Activated CD4-positive, alpha-beta T cell treated with anti-CD3 and anti-CD28 coated beads, Interleukin-10, Interleukin-2, amounts not matched to agents 100 ng/mL and 50 ng/mL, durations not matched to agents 16 hours and 8 hours (primary cell): ENCODE results near the gene GRK5.
"Not testable (repeated sequence)": the region's sequence is repeated elsewhere in the genome, so short reads cannot be mapped to it uniquely, and the experiment has no call there.

ENCODE experiments used
- DNase-seq: peaks from one replicate; pipeline ENCODE4 v3.0.0-alpha.2; 2020

Gene GRK5

DNA sequence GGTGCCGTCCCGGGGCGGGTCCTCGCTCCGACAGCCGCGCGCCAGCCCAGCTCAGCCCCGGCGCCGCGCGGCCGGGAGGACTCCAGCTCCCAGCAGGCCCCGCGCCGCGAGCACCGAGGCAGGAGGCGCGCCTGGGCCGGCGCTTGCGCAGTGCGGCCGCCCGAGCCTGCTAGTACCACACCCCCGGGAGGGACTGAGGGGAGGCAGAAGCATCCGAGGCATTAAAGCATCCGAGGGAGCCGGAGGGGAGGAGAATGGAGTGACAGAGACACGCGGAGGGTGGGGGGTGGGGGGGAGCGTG, at the start of gene GRK5:
Gene GRK5 (plus strand): TSS at position 206 of the 301 bp plus-strand sequence. CDS start 347 bp downstream, outside the sequence.
- DNase-seq: peak; percentile 99

DNA sequence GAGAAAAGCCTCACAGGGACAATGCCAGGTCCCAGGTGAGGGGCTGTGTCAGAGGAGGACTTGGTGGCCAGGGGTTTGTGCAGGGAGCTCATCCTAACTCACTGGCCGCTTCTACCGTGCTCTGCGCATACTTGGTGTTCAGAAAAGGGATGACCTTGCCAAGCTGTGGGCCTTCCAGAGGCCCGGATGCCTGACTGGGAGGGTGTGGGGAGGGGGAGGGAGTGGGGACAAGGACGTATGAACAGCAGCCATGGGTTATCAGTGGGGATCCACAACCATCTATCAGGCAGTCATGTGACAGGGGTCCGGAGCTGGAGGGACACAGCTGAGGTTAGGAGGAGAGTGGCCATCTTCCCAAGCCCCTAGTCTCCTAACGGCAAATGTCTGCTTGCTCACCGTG, 48.0 kb upstream of the GRK5 start:
- no peak for DNase-seq

DNA sequence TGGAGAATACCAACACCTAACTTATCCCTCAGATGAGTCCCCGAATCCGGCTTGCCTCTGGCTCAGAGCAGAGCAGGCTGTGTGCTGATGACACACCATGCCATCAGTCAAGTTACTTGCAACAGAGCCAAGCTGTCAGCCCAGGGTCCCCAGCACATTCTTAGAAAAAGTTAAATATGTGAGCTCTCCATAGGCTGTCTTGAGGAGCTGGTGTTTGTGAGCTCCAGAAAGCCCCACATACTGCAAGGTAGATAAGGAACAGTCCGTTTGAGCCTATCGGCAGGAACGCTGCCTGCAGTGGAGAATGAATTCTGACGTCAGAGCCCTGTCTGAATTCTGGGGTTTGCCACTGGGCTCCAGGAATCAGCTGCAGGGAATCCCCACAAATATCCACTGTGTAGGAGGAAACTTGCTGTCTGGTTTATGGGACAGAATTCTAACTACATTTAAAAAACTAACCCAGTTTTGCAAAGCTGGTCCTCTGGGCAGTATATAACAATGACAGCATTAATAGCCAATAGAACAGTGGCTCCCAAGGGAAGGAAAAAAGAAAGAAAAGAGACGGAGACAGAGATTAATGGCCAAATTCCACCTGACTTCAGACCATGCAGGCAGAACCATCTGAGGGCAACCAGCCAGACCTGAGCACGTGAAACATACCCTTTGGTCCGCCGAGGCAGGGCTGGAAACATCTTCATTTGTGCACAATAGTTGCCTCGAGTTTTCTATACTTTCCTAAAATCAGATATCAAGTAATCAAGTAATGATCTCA, 45.5 kb upstream of the GRK5 start:
- no peak for DNase-seq

DNA sequence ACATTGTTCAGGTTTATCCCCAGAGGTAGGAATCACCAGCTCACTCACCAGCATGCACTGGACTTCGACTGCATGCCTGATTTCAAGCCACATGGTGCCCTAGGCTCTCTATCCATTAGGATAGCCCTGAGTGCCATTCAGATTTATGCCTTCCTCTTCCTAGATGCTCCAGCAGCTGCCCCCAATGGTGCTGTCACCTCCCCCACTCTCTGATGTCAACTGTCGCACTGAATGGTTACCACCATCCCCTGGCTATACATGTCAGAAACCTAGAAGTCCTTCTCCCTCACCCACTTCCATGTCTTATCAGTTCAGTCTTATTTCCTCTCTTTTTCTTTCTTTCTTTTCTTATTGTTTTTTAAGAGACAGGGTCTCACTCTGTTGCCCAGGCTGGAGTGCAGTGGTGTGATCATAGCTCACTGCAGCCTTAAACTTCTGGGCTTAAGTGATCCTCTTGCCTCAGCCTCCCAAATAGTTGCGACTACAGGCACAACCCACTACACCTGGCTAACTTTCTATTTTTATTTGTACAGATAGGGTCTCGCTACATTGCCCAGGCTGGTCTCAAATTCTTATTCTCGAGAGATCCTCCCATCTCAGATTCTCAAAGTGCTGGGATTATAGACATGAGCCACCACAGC, 44.8 kb upstream of the GRK5 start:
- no peak for DNase-seq

DNA sequence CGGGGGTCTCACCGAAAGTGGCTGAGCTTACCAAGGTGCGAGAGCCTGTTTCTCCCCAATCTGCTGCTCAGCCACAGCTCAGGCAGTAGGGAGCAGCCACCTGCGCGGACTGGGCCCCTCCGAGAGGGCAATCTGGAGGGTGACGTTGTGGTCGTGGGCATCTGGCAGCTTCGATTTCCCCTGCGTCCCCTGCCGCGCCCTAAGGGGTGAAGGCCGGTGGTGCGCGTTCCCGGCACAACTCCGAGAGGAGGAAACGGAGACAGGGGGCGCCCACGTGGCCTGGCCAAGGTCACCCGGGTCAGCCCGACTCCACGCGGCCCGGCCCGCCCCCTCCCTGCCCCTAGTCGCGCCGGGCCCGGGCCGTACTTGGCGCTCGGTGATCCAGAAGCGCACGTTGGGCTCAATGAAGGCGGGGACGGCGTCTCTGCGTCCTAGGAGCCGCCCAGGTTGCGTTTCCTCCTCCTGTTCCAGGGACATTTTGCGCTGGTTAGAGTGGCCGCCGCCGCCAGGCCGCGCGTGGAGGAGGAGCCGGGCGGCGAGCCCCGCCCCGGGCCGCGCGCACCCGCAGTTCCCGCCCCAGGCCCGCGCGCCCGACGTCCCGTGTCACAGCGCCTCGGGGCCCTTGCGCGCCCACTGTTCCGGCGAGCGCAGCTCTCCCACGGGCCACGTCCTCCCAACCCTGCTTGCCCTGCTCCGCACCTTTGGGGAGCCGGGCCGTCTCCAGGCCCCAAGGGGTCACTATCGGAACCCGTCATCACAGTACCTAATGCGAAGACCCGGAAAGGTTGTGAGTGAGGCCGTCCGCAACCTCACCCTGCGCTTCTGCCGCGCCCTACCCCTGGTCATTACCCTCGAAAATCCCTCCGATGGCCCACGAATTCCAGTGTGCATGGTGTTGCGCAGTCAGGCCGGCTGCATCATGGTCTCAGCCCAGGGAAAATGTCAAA, 41.9 kb upstream of the GRK5 start, which contains the start of gene SFXN4:
Gene SFXN4 (minus strand): TSS at position 544 of the 947 bp plus-strand sequence. CDS start 67 bp downstream, at position 477.
- DNase-seq: peak; percentile 88

DNA sequence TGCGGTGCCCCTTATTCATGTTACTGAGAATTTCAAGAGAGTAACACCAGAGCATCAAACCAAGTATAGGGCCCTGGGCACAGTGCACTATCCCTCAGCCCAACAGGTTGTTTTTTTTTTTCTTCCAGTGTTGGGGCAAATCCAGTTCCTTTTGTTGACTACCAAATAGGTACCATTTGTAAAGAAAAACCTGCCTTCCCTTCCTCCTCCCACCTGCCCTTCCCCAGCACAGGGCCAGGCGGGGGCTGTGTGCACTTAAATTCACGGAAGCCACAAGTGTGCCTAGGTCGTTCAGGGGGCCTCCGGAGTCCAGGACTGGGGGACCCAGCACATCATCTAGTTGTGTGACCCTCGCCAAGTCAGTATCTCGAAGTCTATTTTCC, 41.3 kb upstream of the GRK5 start:
- no peak for DNase-seq

DNA sequence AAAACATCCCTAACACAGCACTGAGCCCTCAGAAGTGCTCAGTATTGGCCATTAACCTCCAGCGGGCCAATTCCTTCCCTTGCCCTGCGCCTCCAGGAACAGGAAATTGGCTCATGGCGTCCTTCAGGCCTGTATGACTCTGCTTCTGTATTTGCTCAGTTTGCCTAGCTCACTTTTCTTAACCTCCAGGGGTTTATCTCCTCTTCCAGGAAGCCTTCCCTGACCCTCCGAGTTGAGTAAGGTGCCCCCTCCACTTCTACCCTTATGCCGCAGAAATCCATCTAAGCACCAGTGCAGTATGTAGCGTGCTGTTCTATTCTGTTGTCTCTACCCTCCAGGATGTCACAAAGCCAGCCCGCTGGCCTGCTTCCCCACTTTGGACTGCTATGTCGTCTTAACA, 40.8 kb upstream of the GRK5 start:
- no peak for DNase-seq

DNA sequence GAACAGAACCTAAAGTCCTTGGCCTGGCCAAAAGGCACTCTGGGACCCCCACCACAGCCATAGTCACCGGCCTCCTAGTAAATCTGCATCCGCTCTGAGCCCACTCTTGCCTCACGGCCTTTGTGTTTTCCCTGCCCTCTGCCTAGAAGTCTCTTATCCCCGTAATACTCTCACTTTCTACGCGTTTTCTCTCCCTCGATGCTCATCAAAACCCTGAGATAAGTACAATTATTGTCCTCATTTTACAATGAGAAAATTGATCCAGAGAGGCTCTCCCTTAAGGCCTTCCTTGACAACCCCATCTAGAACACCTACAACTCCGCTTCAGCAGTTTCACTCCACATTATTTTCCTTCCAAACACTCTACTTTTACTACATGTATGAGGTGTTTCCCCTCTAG, 40.3 kb upstream of the GRK5 start:
- DNase-seq: no peak

DNA sequence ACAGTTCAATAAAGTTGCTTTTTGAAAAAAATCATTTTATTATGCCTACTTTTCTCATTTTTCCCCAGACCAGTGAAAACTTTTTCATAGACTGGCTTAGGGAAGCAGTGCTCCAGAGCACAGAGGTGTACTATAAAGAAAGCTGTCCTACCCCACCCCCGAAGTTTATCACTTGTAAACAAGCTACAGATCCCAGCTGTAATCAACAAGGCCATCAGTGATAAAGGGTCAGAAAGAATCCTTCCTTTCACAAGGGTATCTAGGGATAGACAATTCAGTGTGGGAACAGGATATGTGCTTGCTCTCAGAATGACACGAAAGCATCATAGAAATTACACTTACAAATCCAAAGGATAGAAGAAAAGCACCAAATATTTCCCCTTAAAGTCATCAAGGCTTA, 33.3 kb upstream of the GRK5 start:
- no peak for DNase-seq

DNA sequence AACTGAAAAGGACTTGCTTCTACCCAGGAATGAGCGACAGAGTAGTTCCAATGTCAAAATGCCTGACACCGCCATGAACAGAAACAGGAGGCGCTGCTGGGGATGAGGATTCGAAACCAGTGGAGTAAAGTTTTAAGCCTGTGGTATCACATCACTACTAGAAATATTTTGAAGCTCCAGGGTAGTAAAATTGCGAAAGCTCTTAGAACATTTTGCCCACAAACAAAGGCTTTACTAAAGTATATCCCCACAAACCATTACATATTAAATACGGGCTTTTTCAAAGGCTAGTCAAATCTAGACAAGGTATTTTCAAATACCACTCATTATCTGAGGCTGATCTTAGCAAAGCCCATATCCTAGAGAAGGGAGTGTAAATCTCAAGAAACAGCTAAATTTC, 31.2 kb upstream of the GRK5 start:
- peak; percentile 82 for DNase-seq

DNA sequence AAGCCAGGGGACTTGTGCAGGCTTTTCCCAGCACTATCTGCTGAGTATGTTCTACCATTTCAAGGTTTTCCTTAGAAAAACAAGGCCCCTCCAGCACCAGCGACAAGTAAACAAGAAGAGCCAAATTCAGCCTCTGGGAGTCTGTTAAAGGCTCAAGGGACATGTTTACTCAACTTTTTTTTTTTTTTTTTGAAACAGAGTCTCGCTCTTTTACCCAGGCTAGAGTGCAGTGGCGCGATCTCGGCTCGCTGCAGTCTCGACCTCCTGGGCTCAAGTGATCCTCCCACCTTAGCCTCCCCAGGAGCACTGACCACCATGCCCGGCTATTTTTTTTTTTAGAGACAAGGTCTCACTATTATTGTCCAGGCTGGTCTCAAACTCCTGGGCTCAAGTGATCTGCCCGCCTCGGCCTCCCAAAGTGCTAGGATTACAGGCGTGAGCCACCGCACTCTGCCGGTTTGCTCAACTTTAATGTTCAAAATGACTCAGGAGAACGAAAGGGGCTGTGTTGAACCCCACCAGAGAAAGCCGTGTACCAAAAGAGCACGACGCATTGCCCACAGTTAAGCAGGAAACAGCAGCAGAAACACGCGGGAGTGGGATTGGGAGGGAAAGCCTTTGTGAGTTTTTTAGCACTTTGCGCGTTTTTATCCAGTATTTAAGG, 29.5 kb upstream of the GRK5 start:
- peak; percentile 78 for DNase-seq

DNA sequence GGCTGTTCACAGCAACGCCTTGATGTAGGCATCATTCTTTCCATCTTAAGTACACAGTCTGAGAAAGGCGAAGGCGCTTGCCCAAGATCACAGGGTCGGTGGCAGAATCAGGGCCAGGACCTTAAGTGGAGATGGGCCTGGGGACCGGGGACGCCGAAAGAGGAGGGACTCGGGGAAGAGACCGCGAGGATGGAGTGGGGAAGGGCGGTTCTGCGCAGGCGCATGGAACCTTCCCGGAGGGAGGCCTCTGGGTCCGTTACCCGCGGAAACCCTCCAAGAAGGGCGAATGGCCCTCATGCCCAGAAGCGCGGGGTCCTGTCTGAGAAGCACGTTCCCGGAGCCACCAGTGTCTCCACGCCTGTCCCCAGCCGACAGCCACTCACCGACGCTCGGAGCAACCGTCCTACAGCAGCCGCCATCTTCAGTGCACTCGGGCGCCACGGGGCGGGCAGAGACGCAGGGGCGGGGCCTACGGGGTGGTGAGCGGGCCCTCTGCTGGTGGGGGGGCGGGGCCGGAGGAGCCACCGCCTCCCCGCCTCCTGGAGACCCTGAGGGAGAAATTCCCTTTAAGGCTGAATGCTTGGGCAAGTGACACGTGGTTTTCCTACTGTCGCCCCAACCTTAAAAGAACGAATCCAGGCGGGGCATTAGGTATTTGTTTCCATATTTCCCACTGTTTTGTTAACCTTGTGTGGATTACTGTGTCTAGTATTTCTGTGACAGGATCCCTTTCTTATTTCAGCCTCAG, 28.8 kb upstream of the GRK5 start, which contains the start of gene PRDX3:
Gene PRDX3 (minus strand): TSS at position 441 of the 748 bp plus-strand sequence. CDS start 22 bp downstream, at position 419.
- DNase-seq: peak; percentile 95

DNA sequence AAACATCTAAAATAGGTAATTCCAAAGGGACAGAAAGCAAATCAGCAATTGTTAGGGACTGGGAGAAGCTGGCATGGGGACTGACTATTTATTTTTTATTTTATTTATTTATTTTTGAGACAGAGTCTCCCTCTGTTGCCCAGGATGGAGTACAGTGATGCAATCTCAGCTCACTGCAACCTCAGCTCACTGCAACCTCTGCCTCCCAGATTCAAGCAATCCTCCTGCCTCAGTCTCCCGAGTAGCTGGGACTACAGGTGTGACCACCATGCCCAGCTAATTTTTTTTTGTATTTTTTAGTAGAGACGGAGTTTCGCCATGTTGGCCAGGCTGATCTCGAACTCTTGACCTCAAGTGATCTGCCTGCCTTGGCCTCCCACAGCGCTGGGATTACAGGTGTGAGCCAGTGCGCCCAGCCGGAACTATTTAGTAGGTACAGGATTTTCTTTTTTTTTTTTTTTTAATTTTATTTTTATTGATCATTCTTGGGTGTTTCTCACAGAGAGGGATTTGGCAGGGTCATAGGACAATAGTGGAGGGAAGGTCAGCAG, 26.4 kb upstream of the GRK5 start:
- DNase-seq: not testable (repeated sequence)

DNA sequence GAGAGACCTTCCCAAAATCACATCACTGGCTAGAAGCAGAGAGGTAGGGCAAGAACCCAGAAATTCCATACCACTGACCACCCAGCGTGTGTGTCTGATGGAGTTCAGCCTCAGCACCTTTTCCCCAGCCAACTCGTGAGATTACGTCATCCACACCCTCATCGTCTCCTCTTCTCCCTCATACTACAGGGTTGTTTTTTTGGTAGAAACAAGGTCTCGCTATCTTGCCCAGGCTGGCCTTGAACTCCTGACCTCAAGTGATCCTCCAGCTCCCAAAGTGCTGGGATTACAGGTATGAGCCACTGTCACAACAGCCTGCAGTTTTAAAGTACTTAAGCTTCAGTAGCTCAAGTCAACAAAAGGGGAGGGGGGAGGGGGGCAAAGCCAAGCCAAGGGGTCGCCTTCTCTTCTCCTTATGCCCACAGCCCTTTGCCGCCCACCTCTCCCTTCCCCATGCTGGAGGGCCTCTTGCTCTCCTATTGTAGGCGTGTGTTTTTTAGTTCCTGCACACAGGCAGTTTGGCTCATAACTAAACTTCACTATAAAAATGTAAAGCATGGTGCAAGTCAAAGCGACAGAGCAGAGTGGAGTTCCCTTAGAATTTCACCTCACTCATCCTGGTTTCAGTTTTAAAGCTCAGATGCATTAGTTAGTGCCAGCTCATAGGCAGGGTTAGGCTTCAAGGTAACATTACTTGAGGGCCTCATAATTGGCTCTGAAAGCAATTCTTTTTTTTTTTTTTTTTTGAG, 23.5 kb upstream of the GRK5 start:
- peak; percentile 73 for DNase-seq

DNA sequence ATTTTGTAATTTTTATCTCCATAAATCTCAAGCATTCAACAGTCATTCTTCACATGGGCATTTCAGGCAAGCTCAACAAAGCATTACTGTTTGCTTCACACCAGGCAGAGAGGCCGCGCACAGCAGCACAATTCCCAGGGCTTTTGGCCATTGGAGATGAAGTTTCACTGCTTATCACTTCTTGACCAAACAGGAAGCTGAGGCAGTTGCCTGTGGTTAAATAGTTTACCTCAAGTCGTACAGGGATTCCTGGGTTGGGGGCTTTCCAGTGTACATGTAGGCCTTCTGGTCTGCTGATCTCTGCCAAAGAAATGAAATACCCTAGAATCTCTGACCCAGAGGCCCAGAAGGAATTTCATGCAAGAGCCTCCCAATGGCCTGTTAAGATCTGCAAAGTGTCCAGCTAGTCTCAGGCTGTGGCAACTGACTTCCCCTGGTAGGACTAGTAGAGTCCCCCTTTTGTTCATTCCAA, 17.5 kb upstream of the GRK5 start:
- peak; percentile 58 for DNase-seq

DNA sequence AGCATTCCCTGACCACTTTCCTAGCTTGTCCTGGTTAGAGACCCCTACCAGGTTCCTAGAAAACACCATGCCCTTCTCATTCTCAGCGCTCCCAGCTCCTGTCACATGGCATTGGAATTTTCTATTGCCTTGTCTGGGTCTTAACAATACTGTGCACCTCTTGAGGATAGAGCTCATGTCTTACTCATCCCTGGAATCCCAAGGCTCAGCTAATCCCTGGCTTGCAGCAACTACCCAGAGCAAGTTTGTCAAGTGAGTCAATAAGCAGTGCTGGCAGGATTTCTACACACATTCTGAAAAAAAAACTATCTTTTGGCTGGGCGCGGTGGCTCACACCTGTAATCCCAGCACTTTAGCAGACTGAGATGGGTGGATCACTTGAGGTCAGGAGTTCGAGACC, 17.0 kb upstream of the GRK5 start:
- DNase-seq: no peak

DNA sequence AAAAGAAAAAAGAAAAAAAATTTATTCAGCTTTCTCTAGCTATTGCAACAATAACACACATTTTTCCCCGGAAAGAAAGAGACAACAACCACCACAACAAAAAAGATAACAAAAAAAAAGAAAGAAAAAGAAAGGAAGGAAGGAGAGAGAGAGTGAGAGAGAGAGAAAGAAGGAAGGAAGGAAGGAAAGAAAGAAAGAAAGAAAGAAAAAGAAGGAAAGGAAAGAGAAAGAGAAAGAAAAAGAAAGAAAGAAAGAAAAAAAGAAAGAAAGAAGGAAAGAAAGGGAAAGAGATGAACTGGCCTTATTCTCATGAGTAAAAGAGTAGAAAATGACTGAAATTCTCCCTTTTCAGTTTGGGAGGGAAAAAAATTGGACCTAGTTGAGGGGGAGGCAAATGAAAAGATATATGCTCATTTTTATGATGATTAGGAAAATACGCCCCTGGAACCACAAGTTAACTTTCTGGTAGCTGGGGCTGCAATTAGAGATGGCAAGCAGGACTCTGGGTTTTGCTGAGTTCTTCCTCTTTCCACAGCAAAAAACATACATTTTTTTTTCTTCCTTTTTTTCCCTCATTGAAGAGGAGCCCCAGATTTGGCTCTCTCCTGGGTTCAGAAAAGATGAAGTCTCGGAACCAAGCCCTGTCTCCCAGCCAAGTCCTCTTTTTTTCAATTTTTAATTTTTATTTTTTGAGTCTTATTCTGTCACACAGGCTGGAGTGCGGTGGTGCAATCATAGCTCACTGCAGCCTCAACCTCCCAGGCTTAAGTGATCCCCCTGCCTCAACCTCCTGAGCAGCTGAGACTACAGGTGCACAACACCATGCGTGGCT, 16.2 kb upstream of the GRK5 start:
- no peak for DNase-seq

DNA sequence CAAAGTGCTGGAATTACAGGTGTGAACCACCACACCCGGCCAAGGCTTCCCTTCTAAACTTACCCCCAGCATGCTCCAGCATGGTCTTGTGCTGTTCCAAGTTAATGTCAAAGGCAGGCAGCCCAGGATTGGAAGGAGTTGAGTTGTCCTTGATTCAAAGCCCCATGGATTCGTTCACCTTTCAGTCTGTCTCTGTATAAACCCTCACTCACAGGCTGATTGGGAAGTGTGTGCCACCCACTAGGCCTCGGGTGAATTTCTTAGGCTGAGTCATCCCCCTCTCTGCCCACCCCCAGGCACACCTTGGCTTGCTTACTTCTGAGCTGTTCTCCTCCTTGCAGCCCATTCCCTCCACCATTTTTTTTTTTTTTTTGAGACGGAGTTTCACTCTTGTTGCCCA, 15.5 kb upstream of the GRK5 start:
- no peak for DNase-seq

DNA sequence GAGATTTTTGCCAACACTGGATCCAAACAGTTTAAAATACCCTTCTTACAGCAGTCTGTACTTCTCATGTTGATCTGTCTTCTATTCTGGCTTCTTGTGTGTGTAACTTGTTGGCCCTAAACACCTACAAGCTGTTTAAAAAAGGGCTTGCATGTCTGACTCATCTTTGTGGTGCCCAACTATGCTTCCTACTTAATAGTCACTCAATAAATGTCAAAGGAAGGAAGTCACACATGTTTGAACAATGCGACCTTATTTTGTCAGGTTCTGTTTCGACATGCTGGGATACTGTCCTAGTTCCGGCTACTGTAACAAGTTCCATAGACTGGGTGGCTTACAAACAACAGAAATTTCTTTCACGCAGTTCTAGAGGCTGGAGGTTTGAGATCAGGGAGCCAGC, 9.4 kb upstream of the GRK5 start:
- no peak for DNase-seq

DNA sequence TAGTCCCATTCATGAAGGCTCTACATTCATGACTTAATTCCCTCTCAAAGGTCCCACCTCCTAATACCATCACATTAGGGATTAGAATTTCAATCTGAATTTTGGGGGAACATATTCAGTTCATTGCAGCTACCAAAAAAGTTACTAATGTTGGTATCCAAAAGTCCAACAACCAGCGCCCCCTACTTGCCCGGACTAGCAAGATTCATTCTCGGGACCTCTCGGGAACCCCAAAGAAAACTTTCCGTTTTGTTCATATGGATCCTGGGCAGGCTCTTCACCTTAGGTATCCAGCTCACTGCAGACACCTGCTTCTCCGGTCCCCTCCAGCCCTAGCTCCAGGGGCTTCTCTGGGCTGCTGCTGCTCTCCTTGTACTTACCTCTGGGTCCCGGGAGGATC, 8.9 kb upstream of the GRK5 start:
- DNase-seq: peak; percentile 30
